ENCODE measurements around the gene DNAI7. TPM values are rescaled to one million over a fixed set of nuclear protein-coding genes. Genes with fewer than 3 reads are reported as not detected.

The DNAI7 gene
- total and polyA plus RNA-seq, 2 of the 8 experiments (the other 6 are each of a cell fraction or from before 2014, with no cell fraction given): 0.12 to 0.28 TPM

DNA sequence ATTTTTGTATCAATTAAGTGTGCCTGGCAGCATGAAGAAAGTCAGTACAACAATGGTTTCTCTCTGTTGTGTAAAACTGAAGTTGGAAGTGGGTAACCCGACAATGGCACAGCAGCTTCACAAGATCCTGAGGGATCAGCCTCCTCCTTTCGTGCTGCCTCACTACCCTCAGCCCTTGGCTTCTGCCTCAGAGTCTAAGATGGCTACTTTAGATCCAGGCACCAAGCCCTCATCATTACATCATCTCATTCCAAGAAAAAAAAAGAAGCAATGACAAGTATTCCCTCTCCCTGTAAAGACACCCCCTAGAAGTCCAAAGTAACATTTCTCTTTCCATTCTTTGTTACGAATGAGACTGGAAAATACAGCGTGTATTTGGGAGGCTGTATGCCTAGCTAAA, 92.6 kb downstream of the DNAI7 start:
- no peak overlapping the region for H2BK20ac ChIP-seq (ENCODE audit: low read length)
- H3K23ac ChIP-seq (ENCODE audit: insufficient read length): no peak overlapping the region
- peak; percentile 36 for FAIRE-seq
- H3K23me2 ChIP-seq (ENCODE audit: low read depth, low read length): 0 out of 2 replicates have a peak, but pooled peaks cover 4% of the 10 kb centered on the region
- H3K18ac ChIP-seq (ENCODE audit: extremely low read depth, low read length): no peak overlapping the region
- H3K14ac ChIP-seq (ENCODE audit: insufficient read length): no peak overlapping the region
- H4K8ac ChIP-seq (ENCODE audit: extremely low read depth, insufficient read depth, low read length): no peak overlapping the region
- H2BK12ac ChIP-seq (ENCODE audit: low read depth, low read length): no peak overlapping the region
- H3K4ac ChIP-seq (replicated peaks; ENCODE audit: insufficient read length, low read depth, low read length): no peak overlapping the region
- no peak overlapping the region for H3K9ac ChIP-seq (replicated peaks in 1 of 4; ENCODE audit: extremely low read depth in 1 of 4, low read depth in 3 of 4, low read length in 3 of 4)
- ChIA-PET CTCF (ENCODE audit: partially characterized antibody) (interaction anchor here (1.2 kb wide), 1 partner anchor 111 kb away, joined by 4 read pairs; no protein-coding TSS in a partner anchor), POLR2A (ENCODE audit: partially characterized antibody) (interaction anchor here (0.7 kb wide), 1 partner anchor 10 kb away, joined by 3 read pairs; no protein-coding TSS in a partner anchor)
- H3K4me2 ChIP-seq (ENCODE audit: insufficient read depth in 1 of 2, low read depth in 2 of 2, low read length in 2 of 2): no peak overlapping the region
- no peak overlapping the region for H2BK5ac ChIP-seq (ENCODE audit: low read depth, low read length)
- no peaks in the 10 kb centered on the region; a peak in 1 of 7 replicates for H3K4me1 ChIP-seq (replicated peaks in 1 of 4; ENCODE audit: control insufficient read depth in 3 of 4, insufficient read depth in 4 of 4, low read length in 3 of 4)
- H3K27me3 ChIP-seq (replicated peaks in 1 of 4; ENCODE audit: control insufficient read depth in 3 of 4, extremely low read depth in 1 of 4, insufficient read depth in 3 of 4, low read length in 3 of 4): no peaks in the 10 kb centered on the region
- no peak overlapping the region for H3K27ac ChIP-seq (ENCODE audit: low read depth, low read length)
- H3K56ac ChIP-seq (replicated peaks; ENCODE audit: insufficient read length, low read depth, low read length): no peak overlapping the region
- no peak overlapping the region for H2BK15ac ChIP-seq (ENCODE audit: low read length)
- no peaks in the 10 kb centered on the region for H3K79me1 ChIP-seq (ENCODE audit: low read depth, low read length)
- no peak overlapping the region for H4K91ac ChIP-seq (replicated peaks; ENCODE audit: insufficient read length, low read length)
- WGBS, 2 experiments (ENCODE audit: extremely low coverage in 1 of 2, insufficient coverage in 1 of 2, insufficient read length in 1 of 2, insufficient replicate concordance in 2 of 2, low coverage in 1 of 2, low lambda C conversion rate in 2 of 2, missing lambda C conversion rate in 1 of 2): 79% methylated on average over 4 of the region's 4 CpGs; no CpG with 5 or more reads in 1 of the 2 experiments
- no peak overlapping the region for H2AK5ac ChIP-seq (ENCODE audit: low read depth, low read length)
- no peaks in the 10 kb centered on the region for H4K20me1 ChIP-seq (replicated peaks in 1 of 2; ENCODE audit: control insufficient read depth in 1 of 2, insufficient read depth in 2 of 2, low read length in 2 of 2)
- peak overlapping the region; percentile 47 for H2AFZ ChIP-seq (ENCODE audit: low read length)
- no peaks in the 10 kb centered on the region for H3K9me3 ChIP-seq (ENCODE audit: insufficient read depth in 2 of 2, low read depth in 1 of 2, low read length in 1 of 2)
- TF ChIP-seq, protein P1, sequence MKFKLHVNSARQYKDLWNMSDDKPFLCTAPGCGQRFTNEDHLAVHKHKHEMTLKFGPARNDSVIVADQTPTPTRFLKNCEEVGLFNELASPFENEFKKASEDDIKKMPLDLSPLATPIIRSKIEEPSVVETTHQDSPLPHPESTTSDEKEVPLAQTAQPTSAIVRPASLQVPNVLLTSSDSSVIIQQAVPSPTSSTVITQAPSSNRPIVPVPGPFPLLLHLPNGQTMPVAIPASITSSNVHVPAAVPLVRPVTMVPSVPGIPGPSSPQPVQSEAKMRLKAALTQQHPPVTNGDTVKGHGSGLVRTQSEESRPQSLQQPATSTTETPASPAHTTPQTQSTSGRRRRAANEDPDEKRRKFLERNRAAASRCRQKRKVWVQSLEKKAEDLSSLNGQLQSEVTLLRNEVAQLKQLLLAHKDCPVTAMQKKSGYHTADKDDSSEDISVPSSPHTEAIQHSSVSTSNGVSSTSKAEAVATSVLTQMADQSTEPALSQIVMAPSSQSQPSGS (IDR thresholded peaks at IDR 0.05; ENCODE audit: low read length): peak; percentile 98
- TF ChIP-seq, protein P2, sequence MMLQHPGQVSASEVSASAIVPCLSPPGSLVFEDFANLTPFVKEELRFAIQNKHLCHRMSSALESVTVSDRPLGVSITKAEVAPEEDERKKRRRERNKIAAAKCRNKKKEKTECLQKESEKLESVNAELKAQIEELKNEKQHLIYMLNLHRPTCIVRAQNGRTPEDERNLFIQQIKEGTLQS (IDR thresholded peaks at IDR 0.05; ENCODE audit: insufficient read depth, low read depth, low read length): 0 out of 2 replicates have a peak, but pooled peaks have one; percentile 29
- TF ChIP-seq GABPA (IDR thresholded peaks at IDR 0.05; ENCODE audit: borderline replicate concordance, insufficient read depth, low read length) (no peak), YY1 (IDR thresholded peaks at IDR 0.05; ENCODE audit: low read depth, low read length) (peak; percentile 98), CEBPB (IDR thresholded peaks at IDR 0.05; ENCODE audit: low read depth, low read length) (peak; percentile 72), KDM1A (IDR thresholded peaks at IDR 0.05; ENCODE audit: borderline replicate concordance, low read length) (no peak)
- H4K5ac ChIP-seq (ENCODE audit: insufficient read length, low read depth, low read length): no peak overlapping the region
- no peak overlapping the region for H2BK120ac ChIP-seq (replicated peaks; ENCODE audit: low read depth, low read length)
- no peaks in the 10 kb centered on the region for H3K36me3 ChIP-seq (ENCODE audit: control insufficient read depth in 2 of 4, insufficient read depth in 4 of 4, low read length in 3 of 4)
- no peaks in the 10 kb centered on the region for H3K79me2 ChIP-seq (ENCODE audit: control insufficient read depth in 1 of 2, insufficient read depth in 2 of 2, low read length in 2 of 2)
- no peak for DNase-seq (ENCODE audit: low read depth in 1 of 2, low spot score in 2 of 2)
- H3K4me3 ChIP-seq (ENCODE audit: extremely low read depth in 1 of 4, insufficient read depth in 2 of 4, low read depth in 3 of 4, low read length in 4 of 4): no peak overlapping the region
